GM18526 (cell line): ENCODE measurements around the gene FAM111A.

Experiments
- POLR2A ChIP-seq: IDR thresholded peaks from 3 replicates; pipeline ENCODE4 v1.6.1; 2011; ENCODE audit not compliant: insufficient read length; ENCODE audit errors: extremely low read depth

The FAM111A gene

GRCh38 chr11:59173080-59173963, 30.7 kb downstream of the FAM111A start:
- TF ChIP-seq POLR2A, result no peak

- TF ChIP-seq POLR2A, result no peak
Measured at GRCh38 chr11:59173964-59174663, 31.5 kb downstream of the FAM111A start.

DNA sequence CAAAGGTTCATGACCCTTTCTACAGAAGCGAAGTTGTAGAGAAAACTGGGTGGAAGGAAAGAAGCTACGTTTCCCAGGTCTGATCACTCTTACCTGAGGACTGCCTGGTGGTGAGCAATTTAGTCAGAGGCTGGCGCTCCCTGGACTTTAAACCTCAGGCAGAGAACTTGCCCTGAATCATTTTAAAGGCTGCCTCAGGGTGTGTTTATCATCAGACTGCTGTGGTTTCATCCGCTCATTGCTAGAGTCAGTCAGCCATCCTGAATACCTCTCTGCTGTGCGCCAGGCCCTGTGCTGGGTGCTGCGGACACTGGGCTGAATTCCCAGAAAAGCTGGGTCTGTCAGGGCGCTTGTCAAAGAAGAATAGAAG, 32.0 kb downstream of the FAM111A start:
- no peak for TF ChIP-seq POLR2A

GRCh38 chr11:59175091-59175501, 32.4 kb downstream of the FAM111A start:
- no peak for TF ChIP-seq POLR2A

GRCh38 chr11:59176330-59176729, 33.7 kb downstream of the FAM111A start:
- no peak for TF ChIP-seq POLR2A

DNA sequence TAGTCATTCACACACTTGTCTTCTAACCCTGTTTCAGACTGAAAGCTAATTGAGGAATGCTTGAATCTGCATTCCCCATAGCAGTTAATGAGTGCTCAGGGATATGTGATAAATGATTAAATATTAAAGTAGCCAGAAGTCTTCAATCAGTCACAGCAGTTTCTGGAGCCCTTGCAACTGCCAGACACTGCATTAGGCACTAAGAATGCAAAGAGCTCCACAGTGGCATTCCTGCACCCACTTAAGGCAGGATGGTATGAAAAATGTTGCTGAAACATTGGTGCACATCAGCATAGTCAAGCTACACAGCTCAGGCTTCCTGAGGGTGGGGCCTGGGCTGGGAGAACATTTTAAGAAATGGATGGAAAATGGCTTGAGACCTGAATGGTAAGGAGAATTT, 35.7 kb downstream of the FAM111A start:
- TF ChIP-seq POLR2A, result no peak

GRCh38 chr11:59179121-59179520, 36.5 kb downstream of the FAM111A start:
- no peak for TF ChIP-seq POLR2A

- TF ChIP-seq POLR2A, result no peak
Measured at GRCh38 chr11:59180168-59180776, 37.6 kb downstream of the FAM111A start.

DNA sequence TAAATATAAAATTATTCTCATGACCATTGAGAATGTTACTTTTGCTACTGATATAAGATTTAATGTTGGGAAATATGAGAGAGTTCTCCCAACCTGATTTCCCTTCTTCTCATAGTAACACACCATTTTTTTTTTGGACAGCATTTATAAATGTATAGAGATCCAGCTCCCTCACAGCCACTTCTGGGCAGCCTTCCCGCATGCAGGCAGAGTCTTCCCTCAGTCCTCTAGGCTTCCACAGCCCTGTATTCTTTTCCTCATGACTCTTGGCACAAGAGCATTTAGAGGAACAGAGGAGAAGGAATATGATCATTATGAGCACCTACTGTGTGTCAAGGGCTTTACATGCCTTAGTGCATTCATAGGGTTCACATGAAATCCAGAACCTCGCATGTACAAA, 38.3 kb downstream of the FAM111A start:
- no peak for TF ChIP-seq POLR2A

DNA sequence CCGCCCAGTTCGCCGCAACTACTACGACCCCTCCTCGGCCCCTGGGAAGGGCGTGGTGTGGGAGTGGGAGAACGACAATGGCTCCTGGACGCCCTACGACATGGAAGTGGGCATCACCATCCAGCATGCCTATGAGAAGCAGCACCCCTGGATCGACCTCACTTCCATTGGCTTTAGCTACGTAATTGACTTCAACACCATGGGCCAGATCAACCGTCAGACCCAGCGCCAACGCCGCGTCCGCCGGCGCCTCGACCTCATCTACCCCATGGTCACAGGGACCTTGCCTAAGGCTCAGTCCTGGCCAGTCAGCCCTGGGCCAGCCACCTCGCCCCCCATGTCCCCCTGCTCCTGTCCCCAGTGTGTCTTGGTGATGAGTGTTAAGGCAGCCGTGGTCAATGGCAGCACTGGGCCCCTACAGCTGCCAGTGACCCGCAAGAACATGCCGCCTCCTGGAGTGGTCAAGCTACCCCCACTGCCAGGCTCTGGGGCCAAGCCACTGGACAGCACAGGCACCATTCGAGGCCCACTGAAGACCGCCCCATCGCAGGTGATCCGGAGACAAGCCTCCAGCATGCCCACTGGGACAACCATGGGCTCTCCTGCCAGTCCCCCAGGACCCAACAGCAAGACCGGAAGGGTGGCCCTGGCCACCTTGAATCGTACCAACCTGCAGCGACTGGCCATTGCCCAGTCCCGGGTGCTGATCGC, 39.2 kb downstream of the FAM111A start:
- no peak for TF ChIP-seq POLR2A

GRCh38 chr11:59182457-59183151, 39.9 kb downstream of the FAM111A start:
- TF ChIP-seq POLR2A, result no peak

- no peak for TF ChIP-seq POLR2A
Measured at GRCh38 chr11:59183771-59184170, 41.1 kb downstream of the FAM111A start.

GRCh38 chr11:59184691-59185339, 42.2 kb downstream of the FAM111A start:
- TF ChIP-seq POLR2A, result no peak

- no peak for TF ChIP-seq POLR2A
Measured at GRCh38 chr11:59185386-59185945, 42.8 kb downstream of the FAM111A start.
